HG02759 (cell line): ENCODE data around the gene QSOX2.

ENCODE experiments used
- ATAC-seq: cut with Tn5 transposase; IDR thresholded peaks from one replicate; pipeline ENCODE4 v1.9.1; 2021; ENCODE audit warnings: mild to moderate bottlenecking, moderate library complexity; ENCODE audit not compliant: unreplicated experiment

The QSOX2 gene

DNA sequence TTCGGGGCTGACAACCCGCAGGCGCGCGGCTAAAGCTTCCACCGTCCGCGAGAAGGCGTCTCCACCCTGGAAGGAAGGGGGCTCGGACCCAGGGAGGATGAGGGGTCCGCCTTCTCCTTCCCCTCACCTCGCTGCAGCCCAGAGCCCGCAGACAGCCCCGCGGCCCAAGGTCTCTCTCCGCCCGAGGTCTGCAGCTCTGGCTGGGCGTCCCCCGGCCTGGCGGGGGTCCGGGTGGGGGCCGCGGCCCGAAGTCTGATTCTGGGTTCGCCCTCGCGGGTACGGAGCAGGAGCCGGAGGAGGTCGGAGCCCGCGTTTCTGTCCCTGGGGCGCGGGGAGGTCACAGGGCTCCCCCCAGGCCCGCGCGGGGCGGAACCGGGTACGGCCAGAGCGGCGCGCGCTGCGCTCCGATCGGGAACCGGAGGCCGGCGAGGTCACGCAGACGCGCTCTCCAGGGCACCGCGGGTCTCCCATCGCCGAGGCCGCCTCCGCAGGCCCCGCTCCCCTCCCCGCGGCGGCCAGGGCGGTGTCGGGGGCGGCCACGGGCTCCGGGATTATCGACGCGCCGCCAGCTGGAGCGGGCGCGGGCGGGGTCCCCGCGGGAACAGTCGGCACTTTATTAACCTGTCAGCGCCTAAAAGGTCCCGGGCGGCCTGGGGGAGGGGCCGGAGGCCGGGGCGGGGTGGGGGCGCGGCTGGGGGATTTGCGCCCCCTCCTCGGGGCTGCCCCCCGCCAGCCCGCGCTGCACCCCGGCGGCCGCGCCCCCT, 52.3 kb downstream of the QSOX2 start:
- ATAC-seq: no peak

GRCh38 chr9:136192289-136193126, 53.1 kb downstream of the QSOX2 start:
- no peak for ATAC-seq

DNA sequence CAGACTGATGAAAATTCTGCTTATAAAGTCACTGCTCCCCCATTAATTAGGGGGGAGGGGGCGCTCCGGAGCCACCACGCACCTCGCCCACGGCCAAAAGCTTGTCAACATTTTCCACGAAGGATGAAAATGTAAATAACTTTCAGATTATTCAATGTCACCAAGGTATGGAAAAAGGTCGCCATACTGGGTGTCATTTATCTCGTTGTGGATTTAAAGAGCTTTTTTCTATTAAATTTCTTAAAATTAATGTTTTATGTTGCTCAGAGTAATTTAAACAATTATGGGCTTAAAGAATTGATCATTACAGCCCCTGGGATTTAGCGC, 53.7 kb downstream of the QSOX2 start:
- no peak for ATAC-seq

GRCh38 chr9:136191099-136191959, 54.3 kb downstream of the QSOX2 start:
- ATAC-seq: no peak

DNA sequence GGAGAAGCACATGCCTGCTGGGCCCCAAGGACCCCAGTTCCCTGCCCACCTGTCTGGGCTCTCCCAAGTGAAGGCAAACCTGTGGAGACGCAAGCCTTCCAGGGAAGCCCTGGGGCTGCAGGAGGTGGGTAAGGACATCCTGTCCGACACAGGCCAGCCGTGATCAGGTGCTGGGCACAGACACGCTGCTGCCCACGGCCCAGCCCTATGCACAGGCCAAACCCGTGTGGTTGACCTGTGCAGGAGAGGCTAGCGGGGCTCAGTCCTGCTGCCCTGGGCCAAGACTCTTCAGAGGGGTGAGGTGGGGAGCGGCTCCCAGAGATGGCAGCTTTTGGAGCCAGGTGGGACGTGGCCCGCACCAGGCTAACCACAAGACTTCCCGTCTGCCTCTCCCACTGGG, 55.0 kb downstream of the QSOX2 start:
- no peak for ATAC-seq

GRCh38 chr9:136190237-136190601, 55.4 kb downstream of the QSOX2 start:
- no peak for ATAC-seq

GRCh38 chr9:136189394-136190236, 56.0 kb downstream of the QSOX2 start:
- no peak for ATAC-seq

- ATAC-seq: no peak
These were observed 57.7 kb downstream of the QSOX2 start for GRCh38 chr9:136187683-136188586.

- ATAC-seq: no peak
These were observed 58.4 kb downstream of the QSOX2 start for GRCh38 chr9:136187197-136187596.

- ATAC-seq: no peak
These were observed 59.2 kb downstream of the QSOX2 start for GRCh38 chr9:136186386-136186785.

GRCh38 chr9:136185596-136186366, 59.8 kb downstream of the QSOX2 start:
- ATAC-seq: no peak

GRCh38 chr9:136185066-136185465, 60.5 kb downstream of the QSOX2 start:
- ATAC-seq: no peak

- no peak for ATAC-seq
These were observed 62.7 kb downstream of the QSOX2 start for GRCh38 chr9:136182850-136183422.

GRCh38 chr9:136182420-136182787, 63.2 kb downstream of the QSOX2 start:
- no peak for ATAC-seq

DNA sequence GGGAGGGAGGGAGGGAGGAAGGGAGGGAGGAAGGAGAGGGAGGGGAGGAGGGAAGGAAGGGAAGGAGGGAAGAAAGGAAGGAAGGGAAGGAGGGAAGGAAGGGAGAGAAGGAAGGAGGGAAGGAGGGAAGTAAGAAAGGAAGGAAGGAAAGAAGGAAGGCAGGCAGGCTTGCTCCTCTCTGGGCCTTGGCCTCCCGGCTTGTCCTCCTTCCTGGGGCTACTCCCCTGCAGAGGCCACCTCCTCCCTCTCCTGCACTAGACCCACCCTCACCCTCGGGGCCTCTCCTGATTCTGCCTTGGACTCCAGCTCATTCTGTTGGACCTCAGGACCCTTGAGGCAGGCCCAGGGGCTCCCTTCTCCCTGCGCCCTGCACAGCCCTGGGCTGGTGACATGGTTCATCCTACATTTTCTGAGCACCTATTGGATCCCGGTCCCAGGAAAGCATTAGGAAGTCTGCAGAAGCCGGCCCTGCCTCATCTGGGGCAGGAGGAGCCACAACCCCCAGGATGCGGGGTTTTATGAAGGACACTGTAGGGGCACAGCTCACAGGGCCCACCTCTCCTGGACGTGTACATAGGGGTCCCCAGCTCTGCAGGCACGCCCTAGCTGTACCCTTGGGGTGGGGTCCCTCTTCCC, 63.7 kb downstream of the QSOX2 start:
- no peak for ATAC-seq

DNA sequence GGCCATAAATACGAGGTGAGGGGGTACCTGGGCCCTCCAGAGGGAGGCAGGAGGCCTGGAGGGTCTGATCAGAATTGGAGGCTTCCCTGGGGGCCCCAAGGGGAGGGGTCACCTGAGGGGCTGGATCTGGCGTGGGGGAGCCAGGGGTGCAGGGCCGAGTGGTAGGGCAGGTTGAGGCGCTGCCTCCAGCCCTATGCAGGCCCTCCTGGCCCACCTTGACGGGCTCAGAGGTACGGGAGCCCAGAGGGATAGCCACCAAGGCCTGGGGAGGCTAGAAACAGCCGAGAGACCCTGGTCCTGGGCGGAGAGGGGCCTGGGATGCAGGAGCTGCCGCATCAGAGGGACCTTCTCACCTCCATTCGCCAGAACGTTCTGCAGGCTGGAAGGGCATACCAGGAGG, 65.0 kb downstream of the QSOX2 start:
- ATAC-seq: no peak

DNA sequence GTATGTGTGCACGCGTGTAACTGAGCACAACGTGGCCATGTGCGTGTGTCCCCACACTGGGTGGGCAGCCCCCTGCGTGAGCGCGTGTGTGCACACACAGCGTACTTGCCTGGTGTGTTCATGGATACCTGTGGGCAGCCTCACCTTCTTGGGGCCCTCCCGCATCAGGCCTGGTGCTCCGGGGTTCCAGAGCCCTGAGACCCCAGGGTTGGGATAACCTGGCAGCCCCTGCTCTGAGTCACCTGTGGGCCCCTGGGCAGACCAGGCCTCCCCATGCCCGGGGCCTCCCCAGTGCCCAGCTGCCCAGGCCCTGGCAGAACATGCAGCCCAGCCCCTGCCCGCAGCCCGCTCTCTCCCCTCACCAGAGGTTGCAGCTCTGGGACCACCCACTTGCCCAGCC, 65.9 kb downstream of the QSOX2 start:
- ATAC-seq: no peak

DNA sequence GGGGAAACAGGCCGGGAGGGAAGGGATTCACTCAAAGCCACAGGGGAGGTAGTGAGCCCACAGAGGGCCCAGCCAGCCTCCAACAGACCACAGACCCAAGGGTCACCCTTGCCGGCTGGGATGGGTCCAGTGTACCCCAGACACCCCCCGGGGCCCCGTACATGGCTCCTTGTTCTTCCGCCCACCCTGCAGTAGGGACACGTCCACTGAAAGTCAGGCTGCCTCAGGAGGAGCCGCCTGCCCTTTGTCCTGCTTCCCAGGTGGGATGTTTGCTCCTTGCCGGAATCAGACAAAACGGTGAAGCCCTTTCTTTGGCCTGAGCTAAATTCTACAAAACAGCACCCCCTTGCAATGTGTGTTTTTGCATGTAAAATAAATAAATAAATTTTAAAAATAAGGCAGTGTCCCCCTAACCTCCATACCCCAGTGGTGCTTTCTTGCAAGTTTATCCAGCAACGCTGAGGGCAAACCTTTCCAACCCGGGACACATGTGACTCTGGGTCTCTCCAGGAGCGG, 66.5 kb downstream of the QSOX2 start:
- no peak for ATAC-seq
